ENCODE measurements around the gene ACY1. TPM values are rescaled to one million over a fixed set of nuclear protein-coding genes. Genes with fewer than 3 reads are reported as not detected.

ACY1 gene
- polyA plus RNA-seq, 2 of the 4 experiments (the other 2 are of a cell fraction), result 20.7 to 21.1 TPM

DNA sequence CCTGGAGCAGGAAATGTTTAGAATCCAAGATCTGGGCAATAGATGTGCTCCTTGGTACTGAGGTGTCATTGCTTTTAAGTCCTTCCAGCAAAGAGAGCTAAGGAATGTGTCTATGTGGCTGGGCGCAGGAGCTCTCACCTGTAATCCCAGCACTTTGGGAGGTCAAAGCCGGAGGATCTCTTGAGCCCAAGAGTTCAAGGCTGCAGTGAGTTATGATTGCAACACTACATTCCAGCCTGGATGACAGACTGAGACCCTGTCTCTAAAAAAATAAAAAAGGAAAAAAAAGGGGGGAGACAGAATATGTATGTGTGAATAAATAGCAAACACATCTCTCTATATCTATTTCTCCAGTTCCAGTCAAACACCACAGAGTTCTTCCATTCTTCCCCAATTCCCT, 32.4 kb upstream of the ACY1 start:
- Histone ChIP-seq H3K9me3 (no peaks in the 10 kb centered on the region), H3K4me3 (no peak overlapping the region), H3K4me2 (no peak overlapping the region), H3K4me1 (no peaks in the 10 kb centered on the region; the same call in 1 of the 3 replicates), H3K27ac (no peak overlapping the region)
- no peak for TF ChIP-seq CEBPB (IDR thresholded peaks at IDR 0.05)
- ATAC-seq, result no peak
- POLR2A ChIA-PET, result no interaction called here
- 88% methylated on average over 2 of the region's 2 CpGs for WGBS (ENCODE audit: missing lambda C conversion rate)
- CTCF ChIA-PET, result interaction anchor here (1.4 to 1.5 kb wide), 2 partner anchors 8 to 10 kb away, joined by 3 to 7 read pairs; partner anchors contain the start of genes PARP3 and RRP9
- no peak for FAIRE-seq
- DNase-seq (ENCODE audit: low read depth in 1 of 2, low spot score in 1 of 2), result no peak

DNA sequence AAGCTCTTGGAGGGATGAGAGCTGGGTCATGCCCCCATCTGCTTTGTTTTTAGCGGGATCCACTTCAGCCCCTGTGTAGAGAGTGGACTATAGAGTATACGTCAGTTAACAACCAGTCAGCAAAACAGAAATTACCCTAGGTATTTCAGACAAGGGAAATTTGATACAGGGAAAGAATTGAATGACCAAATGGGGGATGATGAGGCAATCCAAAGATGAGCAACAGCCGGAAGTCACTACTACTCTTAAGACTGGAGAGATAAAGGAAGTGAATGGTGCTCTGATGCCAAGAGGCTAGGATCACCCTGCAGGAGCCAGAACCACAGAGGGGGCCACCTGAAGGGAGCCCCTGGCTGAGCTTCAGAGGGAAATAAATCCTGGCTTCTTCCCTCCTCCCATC, 29.9 kb upstream of the ACY1 start:
- Histone ChIP-seq H3K4me1 (no peaks in the 10 kb centered on the region; the same call in 1 of the 3 replicates), H3K27ac (no peak overlapping the region), H3K9me3 (no peaks in the 10 kb centered on the region), H3K4me2 (0 out of 3 replicates have a peak overlapping the region, but pooled peaks have one; percentile 19), H3K4me3 (no peak overlapping the region)
- FAIRE-seq, result no peak
- DNase-seq (ENCODE audit: low read depth in 1 of 2, low spot score in 1 of 2), result no peak
- TF ChIP-seq MAFK (IDR thresholded peaks at IDR 0.05; ENCODE audit: partially characterized antibody) (peak; percentile 44), ZFP36 (IDR thresholded peaks at IDR 0.05; ENCODE audit: borderline replicate concordance, partially characterized antibody) (no peak), CEBPB (IDR thresholded peaks at IDR 0.05) (0 out of 4 replicates have a peak, but pooled peaks of 1 of the 2 experiments have one; percentile 20)
- WGBS (ENCODE audit: missing lambda C conversion rate), result 67% methylated on average over 3 of the region's 3 CpGs
- CTCF ChIA-PET, result interaction anchor here (1.2 to 3.2 kb wide), 3 partner anchors 9 to 21 kb away, joined by 3 to 15 read pairs (median 8); partner anchors contain the start of genes ABHD14A, ABHD14B and PARP3
- ATAC-seq, result peak in 1 of 2 experiments; percentile 47; a peak in 3 of 6 replicates
- POLR2A ChIA-PET, result interaction anchor here (1.0 kb wide), 1 partner anchor 42 kb away, joined by 4 read pairs; the partner anchor contains the start of gene RPL29

DNA sequence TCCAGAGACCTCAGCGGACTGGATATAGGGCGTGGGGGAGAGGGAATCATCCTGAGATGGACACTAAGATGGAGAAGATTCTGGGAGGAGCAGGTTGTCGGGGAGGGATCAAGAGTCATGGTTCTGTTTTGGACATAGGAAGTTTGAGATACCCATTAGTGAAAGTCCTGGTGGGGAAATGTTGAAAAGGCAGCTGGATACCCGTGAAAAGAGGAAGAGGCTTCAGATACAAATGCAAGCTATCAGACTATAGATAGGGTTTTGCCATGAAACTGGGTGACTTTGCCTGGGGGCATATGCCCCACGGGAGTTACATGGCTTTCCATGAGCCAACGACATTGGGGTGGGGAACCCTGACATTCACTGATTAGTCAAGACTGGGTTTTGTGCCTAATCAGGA, 29.2 kb upstream of the ACY1 start:
- CTCF ChIA-PET, result interaction anchor here (1.2 to 3.2 kb wide), 3 partner anchors 10 to 20 kb away, joined by 3 to 15 read pairs (median 8); partner anchors contain the start of genes ABHD14A, ABHD14B and PARP3
- H3K4me3 ChIP-seq, result no peak overlapping the region
- no peak for DNase-seq (ENCODE audit: low read depth in 1 of 2, low spot score in 1 of 2)
- H3K4me1 ChIP-seq, result no peaks in the 10 kb centered on the region; the same call in 1 of the 3 replicates
- WGBS (ENCODE audit: missing lambda C conversion rate), result 49% methylated on average over 6 of the region's 6 CpGs
- H3K27ac ChIP-seq, result no peak overlapping the region
- POLR2A ChIA-PET, result interaction anchor here (1.0 kb wide), 1 partner anchor 42 kb away, joined by 4 read pairs; the partner anchor contains the start of gene RPL29
- FAIRE-seq, result no peak
- H3K9me3 ChIP-seq, result no peaks in the 10 kb centered on the region
- no peak overlapping the region for H3K4me2 ChIP-seq
- no peak for ATAC-seq
- TF ChIP-seq NPAS2 (CRISPR knock-in tag; IDR thresholded peaks at IDR 0.05; ENCODE audit: borderline replicate concordance) (no peak), ZFP36 (IDR thresholded peaks at IDR 0.05; ENCODE audit: borderline replicate concordance, partially characterized antibody) (no peak), PHF8 (IDR thresholded peaks at IDR 0.05; ENCODE audit: borderline replicate concordance, low read depth) (no peak), MAZ (IDR thresholded peaks at IDR 0.05; ENCODE audit: borderline replicate concordance, low read depth, low read length) (no peak), HEYL (CRISPR knock-in tag; IDR thresholded peaks at IDR 0.05) (no peak), CHD2 (IDR thresholded peaks at IDR 0.05; ENCODE audit: low read length, partially characterized antibody) (no peak), TFCP2L1 (CRISPR knock-in tag; IDR thresholded peaks at IDR 0.05) (no peak), BHLHE40 (IDR thresholded peaks at IDR 0.05; ENCODE audit: low read depth, low read length) (no peak)
- TF ChIP-seq, protein P1, sequence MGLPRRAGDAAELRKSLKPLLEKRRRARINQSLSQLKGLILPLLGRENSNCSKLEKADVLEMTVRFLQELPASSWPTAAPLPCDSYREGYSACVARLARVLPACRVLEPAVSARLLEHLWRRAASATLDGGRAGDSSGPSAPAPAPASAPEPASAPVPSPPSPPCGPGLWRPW (IDR thresholded peaks at IDR 0.05), result no peak

DNA sequence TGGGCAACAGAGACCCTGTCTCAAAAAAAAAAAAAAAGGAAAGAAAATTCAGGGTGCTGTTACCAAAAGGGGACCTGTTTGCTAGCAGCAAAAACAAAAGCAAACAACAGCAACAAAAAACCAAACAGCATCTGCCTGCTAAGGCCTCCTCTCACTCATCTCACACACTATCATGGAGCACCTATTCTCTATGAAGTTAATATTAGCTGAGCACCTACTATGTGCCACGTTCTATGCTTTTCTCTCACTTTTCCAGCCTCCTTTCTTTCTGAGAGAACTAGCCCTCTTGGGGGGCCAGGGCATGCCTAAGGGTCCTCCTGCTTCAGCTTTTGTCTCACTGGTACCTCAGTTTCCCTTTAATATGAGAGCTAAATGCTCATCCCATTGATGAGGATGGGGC, 28.6 kb upstream of the ACY1 start:
- Histone ChIP-seq H3K4me3 (no peak overlapping the region), H3K4me1 (no peaks in the 10 kb centered on the region; the same call in 1 of the 3 replicates), H3K4me2 (no peak overlapping the region), H3K27ac (no peak overlapping the region), H3K9me3 (no peaks in the 10 kb centered on the region)
- ChIA-PET POLR2A (interaction anchor here (1.0 kb wide), 1 partner anchor 41 kb away, joined by 4 read pairs; the partner anchor contains the start of gene RPL29), CTCF (interaction anchor here (0.9 to 3.2 kb wide), 4 partner anchors 8 to 19 kb away, joined by 3 to 15 read pairs (median 6); partner anchors contain the start of genes ABHD14A, ABHD14B and PARP3)
- FAIRE-seq (no peak), DNase-seq (ENCODE audit: low read depth in 1 of 2, low spot score in 1 of 2) (no peak), ATAC-seq (no peak)
- 35% methylated on average over 1 of the region's 1 CpG for WGBS (ENCODE audit: missing lambda C conversion rate)
- no peak for TF ChIP-seq SMC3 (IDR thresholded peaks at IDR 0.05)
- no peak for TF ChIP-seq ZFP36 (IDR thresholded peaks at IDR 0.05; ENCODE audit: borderline replicate concordance, partially characterized antibody)
- no peak for TF ChIP-seq POLR2AphosphoS2 (conservative IDR thresholded peaks at IDR 0.05; ENCODE audit: low read length)
- TF ChIP-seq NFE2L2 (conservative IDR thresholded peaks at IDR 0.05; ENCODE audit: low read length), result no peak
- TF ChIP-seq HOXB13 (CRISPR knock-in tag; IDR thresholded peaks at IDR 0.05; ENCODE audit: low read depth), result no peak
- TF ChIP-seq, protein P1 (IDR thresholded peaks at IDR 0.05), result no peak
- TF ChIP-seq SREBF2 (IDR thresholded peaks at IDR 0.05), result no peak
- no peak for TF ChIP-seq RCOR1 (IDR thresholded peaks at IDR 0.05; ENCODE audit: low read depth, low read length)
- TF ChIP-seq CEBPB (IDR thresholded peaks at IDR 0.05), result no peak
- no peak for TF ChIP-seq MAFK (IDR thresholded peaks at IDR 0.05; ENCODE audit: partially characterized antibody)
- TF ChIP-seq FOSL2 (IDR thresholded peaks at IDR 0.05), result no peak
- no peak for TF ChIP-seq FOSL2 (CRISPR knock-in tag; IDR thresholded peaks at IDR 0.05)
- TF ChIP-seq EHF (CRISPR knock-in tag; IDR thresholded peaks at IDR 0.05), result no peak
- no peak for TF ChIP-seq EP300 (IDR thresholded peaks at IDR 0.05)
- TF ChIP-seq ZSCAN20 (CRISPR knock-in tag; IDR thresholded peaks at IDR 0.05), result no peak
- TF ChIP-seq JUN (IDR thresholded peaks at IDR 0.05), result no peak

Data from A549 (cell line).